GM23248 (cell line): ENCODE measurements around the gene TLX1. TPM values are rescaled to one million over a fixed set of nuclear protein-coding genes. Genes with fewer than 3 reads are reported as not detected.

Experiments
- DNase-seq: peaks from one replicate; pipeline ENCODE4 v3.0.0-alpha.2; 2015
- H2AFZ ChIP-seq: fragments of 200-600 bp; sonication (generic); 2 replicates; pipeline ENCODE4 v1.6.1; 2016; ENCODE audit warnings: antibody characterized with exemption
- H3F3A ChIP-seq: fragments of 200-600 bp; sonication (generic); 2 replicates; pipeline ENCODE4 v1.6.1; 2016; ENCODE audit warnings: mild to moderate bottlenecking, antibody characterized with exemption, mixed run types; ENCODE audit not compliant: insufficient read depth
- H3K27ac ChIP-seq: fragments of 200-600 bp; sonication (generic); 2 replicates; pipeline ENCODE4 v1.5.1; 2016; ENCODE audit warnings: mild to moderate bottlenecking
- H3K27me3 ChIP-seq: fragments of 200-600 bp; sonication (generic); replicated peaks from 2 replicates; pipeline ENCODE4 v1.6.1; 2016; ENCODE audit warnings: mild to moderate bottlenecking; ENCODE audit not compliant: insufficient read depth
- H3K36me3 ChIP-seq: fragments of 200-600 bp; sonication (generic); 2 replicates; pipeline ENCODE4 v1.6.1; 2016; ENCODE audit warnings: low read depth, mild to moderate bottlenecking
- H3K4me1 ChIP-seq: fragments of 200-600 bp; sonication (generic); 2 replicates; pipeline ENCODE4 v1.6.1; 2016; ENCODE audit warnings: mild to moderate bottlenecking; ENCODE audit not compliant: insufficient read depth
- H3K4me2 ChIP-seq: fragments of 200-600 bp; sonication (generic); one replicate; pipeline ENCODE4 v1.6.1; 2016; ENCODE audit warnings: mild to moderate bottlenecking; ENCODE audit not compliant: unreplicated experiment
- H3K4me3 ChIP-seq: fragments of 200-600 bp; sonication (generic); 2 replicates; pipeline ENCODE4 v1.5.1; 2016; ENCODE audit warnings: mild to moderate bottlenecking
- H3K79me2 ChIP-seq: fragments of 200-600 bp; sonication (generic); 2 replicates; pipeline ENCODE4 v1.6.1; 2016; ENCODE audit warnings: mild to moderate bottlenecking; ENCODE audit not compliant: insufficient read depth
- H3K9ac ChIP-seq: fragments of 200-600 bp; sonication (generic); 2 replicates; pipeline ENCODE4 v1.6.1; 2016; ENCODE audit warnings: mild to moderate bottlenecking
- H3K9me2 ChIP-seq: fragments of 200-600 bp; sonication (generic); 2 replicates; pipeline ENCODE4 v1.6.1; 2016; ENCODE audit warnings: mixed run types, mild to moderate bottlenecking, moderate library complexity; ENCODE audit not compliant: insufficient read depth
- H3K9me3 ChIP-seq: fragments of 200-600 bp; sonication (generic); one replicate; pipeline ENCODE4 v1.6.1; 2017; ENCODE audit warnings: low read depth
- H4K20me1 ChIP-seq: fragments of 200-600 bp; sonication (generic); 2 replicates; pipeline ENCODE4 v1.6.0; 2016; ENCODE audit not compliant: insufficient read depth
- EZH2 ChIP-seq: fragments of 200-600 bp; sonication (generic); IDR thresholded peaks from 2 replicates; pipeline ENCODE4 v1.6.1; 2018; ENCODE audit warnings: antibody characterized with exemption, mild to moderate bottlenecking; ENCODE audit not compliant: insufficient read depth, poor library complexity, severe bottlenecking
- EZH2phosphoT487 ChIP-seq: fragments of 200-600 bp; sonication (generic); IDR thresholded peaks from 2 replicates; pipeline ENCODE4 v1.6.1; 2018; ENCODE audit warnings: antibody characterized with exemption, moderate library complexity, mild to moderate bottlenecking, low read depth; ENCODE audit not compliant: insufficient read depth
- WGBS, 2 experiments: methylation state at CpG; one replicate each; pipeline ENCODE4 v1.1.6; 2015 to 2017; ENCODE audit warnings: low lambda C conversion rate in 2 of 2, low coverage in 1 of 2; ENCODE audit errors: missing lambda C conversion rate in 2 of 2; 5-methylcytosine and 5-hydroxymethylcytosine counted together
- in situ Hi-C: fragments of 300-500 bp; cut with MboI; formaldehyde crosslinking; loops from 2 replicates; pipeline ENCODE4 v1.15.0; 2020
- polyA plus RNA-seq: library from polyadenylated mRNA; unstranded; fragments of >200 nt; fragmentation: Nextera tagmentation; extraction: Ambion mirVana; gene quantifications from 2 replicates; pipeline ENCODE4 v1.2.1, GENCODE V29; 2016
- total RNA-seq: library from RNA; depleted of rRNA; stranded (reverse); fragments of >200 nt; shearing (Covaris generic); gene quantifications from 2 replicates; pipeline ENCODE4 v1.2.3, GENCODE V29; 2014

Gene TLX1
- total and polyA plus RNA-seq, 2 experiments from 2014 or later: not detected

DNA sequence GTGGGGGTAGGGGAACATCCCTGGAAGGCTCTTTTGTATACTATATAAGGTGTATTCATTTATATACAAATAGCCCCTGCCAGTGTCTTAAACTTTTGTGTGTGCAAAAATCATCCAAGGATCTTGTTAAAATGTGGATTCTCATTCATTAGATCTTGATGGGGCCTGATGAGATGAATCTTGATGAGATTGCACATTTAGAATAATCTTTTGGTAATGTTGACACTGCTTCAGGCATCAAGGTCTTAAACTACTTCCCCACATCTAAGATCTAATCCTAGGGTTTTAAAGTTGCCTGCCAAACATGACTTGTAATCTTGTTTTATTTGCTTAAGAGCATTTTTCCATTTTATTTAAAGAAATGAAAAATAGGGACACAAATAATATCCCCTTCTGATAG lies 13.0 kb downstream of the TLX1 start:
- no peak for DNase-seq
- Histone ChIP-seq H3K4me3 (no peak overlapping the region), H3K4me1 (no peaks in the 10 kb centered on the region), H3K36me3 (no peaks in the 10 kb centered on the region), H3K9ac (no peak overlapping the region), H3K9me3 (no peaks in the 10 kb centered on the region), H3K4me2 (no peak overlapping the region), H2AFZ (no peak overlapping the region), H3K9me2 (no peaks in the 10 kb centered on the region), H3F3A (no peaks in the 10 kb centered on the region), H3K79me2 (no peaks in the 10 kb centered on the region), H3K27me3 (peaks cover 78% of the 10 kb centered on the region), H4K20me1 (no peaks in the 10 kb centered on the region), H3K27ac (no peak overlapping the region)
- in situ Hi-C loops: no loop called here
- TF ChIP-seq EZH2phosphoT487: no peak
- no peak for TF ChIP-seq EZH2

DNA sequence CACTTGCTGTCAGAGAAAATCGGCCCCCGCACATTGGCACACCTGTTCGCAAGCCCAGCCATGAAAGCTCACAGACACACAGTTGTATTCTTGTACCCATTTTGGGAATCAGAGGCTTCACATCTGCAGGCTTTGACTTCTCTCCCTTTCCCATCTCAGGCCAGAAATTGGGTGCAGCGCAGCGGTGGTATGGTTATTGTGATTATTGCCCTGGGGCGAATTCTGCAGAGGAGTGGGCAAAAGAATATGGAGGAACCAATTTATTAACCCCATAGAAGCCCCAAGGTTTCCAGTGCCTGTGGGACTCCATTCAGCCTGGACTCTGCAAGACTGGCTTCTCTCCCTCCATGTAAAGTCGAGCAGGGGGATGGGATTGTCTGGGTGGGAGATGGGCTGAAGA lies 14.0 kb downstream of the TLX1 start:
- in situ Hi-C loops: no loop called here
- H3K9me3 ChIP-seq: no peaks in the 10 kb centered on the region
- no peak for DNase-seq
- H3K9ac ChIP-seq: no peak overlapping the region
- 46% methylated on average over 7 of the region's 7 CpGs for WGBS, 2 experiments
- H4K20me1 ChIP-seq: no peaks in the 10 kb centered on the region
- H2AFZ ChIP-seq: no peak overlapping the region
- no peak overlapping the region for H3K4me3 ChIP-seq
- H3K4me2 ChIP-seq: no peak overlapping the region
- no peaks in the 10 kb centered on the region for H3K9me2 ChIP-seq
- no peaks in the 10 kb centered on the region for H3K4me1 ChIP-seq
- H3K36me3 ChIP-seq: no peaks in the 10 kb centered on the region
- no peak overlapping the region for H3K27ac ChIP-seq
- H3F3A ChIP-seq: no peaks in the 10 kb centered on the region
- TF ChIP-seq EZH2 (no peak), EZH2phosphoT487 (no peak)
- H3K27me3 ChIP-seq: peaks cover 80% of the 10 kb centered on the region
- H3K79me2 ChIP-seq: no peaks in the 10 kb centered on the region

- Histone ChIP-seq H4K20me1 (no peaks in the 10 kb centered on the region), H3K9me3 (no peaks in the 10 kb centered on the region), H3K4me3 (no peak overlapping the region), H3F3A (no peaks in the 10 kb centered on the region), H3K4me1 (no peaks in the 10 kb centered on the region), H3K9me2 (no peaks in the 10 kb centered on the region), H2AFZ (0 out of 2 replicates have a peak overlapping the region, but pooled peaks have one; percentile 31), H3K27me3 (peaks cover 80% of the 10 kb centered on the region), H3K79me2 (no peaks in the 10 kb centered on the region), H3K4me2 (no peak overlapping the region), H3K27ac (no peak overlapping the region), H3K36me3 (no peaks in the 10 kb centered on the region), H3K9ac (no peak overlapping the region)
- TF ChIP-seq EZH2phosphoT487: peak; percentile 41; the same call in 1 of the 2 replicates
- no peak for TF ChIP-seq EZH2
- DNase-seq: peak; percentile 22
- in situ Hi-C loops: no loop called here
- 5 to 8% methylated on average over 40 of the region's 40 CpGs for WGBS, 2 experiments
These were observed 14.8 kb downstream of the TLX1 start for GRCh38 chr10:101145750-101146391.

GRCh38 chr10:101146392-101147251 lies 15.5 kb downstream of the TLX1 start:
- peak; percentile 24; the same call in 1 of the 2 replicates for TF ChIP-seq EZH2phosphoT487
- peak; percentile 62 for TF ChIP-seq EZH2
- Histone ChIP-seq H3K27ac (no peak overlapping the region), H3K4me3 (peak overlapping the region; percentile 20; the same call in 1 of the 2 replicates), H2AFZ (peak overlapping the region; percentile 31; the same call in 1 of the 2 replicates), H3K27me3 (peaks cover 80% of the 10 kb centered on the region), H3F3A (no peaks in the 10 kb centered on the region), H3K4me2 (peak overlapping the region; percentile 17), H4K20me1 (no peaks in the 10 kb centered on the region), H3K36me3 (no peaks in the 10 kb centered on the region), H3K4me1 (no peaks in the 10 kb centered on the region), H3K9me3 (no peaks in the 10 kb centered on the region), H3K9ac (no peak overlapping the region), H3K79me2 (no peaks in the 10 kb centered on the region), H3K9me2 (no peaks in the 10 kb centered on the region)
- WGBS, 2 experiments: 1 to 4% methylated on average over 54 to 55 of the region's 55 CpGs
- in situ Hi-C loops: no loop called here
- DNase-seq: peak; percentile 48
